Measurements from ENCODE around the gene RBM26. TPM values are rescaled to one million over a fixed set of nuclear protein-coding genes. Genes with fewer than 3 reads are reported as not detected.

RBM26 gene
- total and polyA plus RNA-seq, 2 experiments from 2014 or later, result 46.0 to 69.3 TPM

DNA sequence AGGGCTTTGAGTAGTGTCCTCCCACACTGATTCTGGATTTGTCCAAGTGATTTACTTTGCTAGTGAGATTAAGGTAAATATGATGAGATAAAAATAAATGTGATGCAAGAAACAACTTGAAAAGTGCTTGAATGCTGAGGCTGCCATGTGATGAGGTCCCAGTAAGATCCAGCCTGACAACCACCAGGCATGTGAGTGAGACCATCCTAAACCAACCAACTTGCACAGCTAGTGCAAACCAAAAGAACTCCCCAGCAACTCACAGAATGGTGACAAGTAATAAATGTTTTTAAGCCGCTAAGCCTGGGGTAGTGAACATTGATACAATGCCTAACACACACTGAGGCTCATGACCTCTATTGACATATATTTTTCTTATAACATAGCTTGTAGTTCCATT lies 13.3 kb upstream of the RBM26 start:
- Mint-ChIP-seq H3K36me3 (ENCODE audit: low read depth) (no peaks in the 10 kb centered on the region), H3K27me3 (ENCODE audit: insufficient read depth, low read depth, poor library complexity) (no peaks in the 10 kb centered on the region), H3K9me3 (no peaks in the 10 kb centered on the region), H3K4me3 (no peak overlapping the region), H3K4me1 (no peaks in the 10 kb centered on the region), H3K27ac (no peak overlapping the region)
- TF ChIP-seq STAT1 (IDR thresholded peaks at IDR 0.05; ENCODE audit: unreplicated experiment) (no peak), EZH2phosphoT487 (IDR thresholded peaks at IDR 0.05; ENCODE audit: unreplicated experiment) (no peak), EZH2 (IDR thresholded peaks at IDR 0.05; ENCODE audit: low read depth, unreplicated experiment) (no peak), ZNF331 (CRISPR knock-in tag; IDR thresholded peaks at IDR 0.05; ENCODE audit: low read depth) (no peak), CREB1 (CRISPR knock-in tag; IDR thresholded peaks at IDR 0.05; ENCODE audit: low read depth) (no peak), NANOG (IDR thresholded peaks at IDR 0.05; ENCODE audit: borderline replicate concordance) (no peak), REST (IDR thresholded peaks at IDR 0.05; ENCODE audit: unreplicated experiment) (no peak), ZNF114 (CRISPR knock-in tag; IDR thresholded peaks at IDR 0.05) (no peak), POLR2AphosphoS5 (IDR thresholded peaks at IDR 0.05; ENCODE audit: low read depth) (no peak), JUNB (IDR thresholded peaks at IDR 0.05; ENCODE audit: unreplicated experiment) (no peak)
- TF ChIP-seq, protein P1, sequence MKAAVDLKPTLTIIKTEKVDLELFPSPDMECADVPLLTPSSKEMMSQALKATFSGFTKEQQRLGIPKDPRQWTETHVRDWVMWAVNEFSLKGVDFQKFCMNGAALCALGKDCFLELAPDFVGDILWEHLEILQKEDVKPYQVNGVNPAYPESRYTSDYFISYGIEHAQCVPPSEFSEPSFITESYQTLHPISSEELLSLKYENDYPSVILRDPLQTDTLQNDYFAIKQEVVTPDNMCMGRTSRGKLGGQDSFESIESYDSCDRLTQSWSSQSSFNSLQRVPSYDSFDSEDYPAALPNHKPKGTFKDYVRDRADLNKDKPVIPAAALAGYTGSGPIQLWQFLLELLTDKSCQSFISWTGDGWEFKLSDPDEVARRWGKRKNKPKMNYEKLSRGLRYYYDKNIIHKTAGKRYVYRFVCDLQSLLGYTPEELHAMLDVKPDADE (IDR thresholded peaks at IDR 0.05), result no peak
- TF ChIP-seq, protein P2, sequence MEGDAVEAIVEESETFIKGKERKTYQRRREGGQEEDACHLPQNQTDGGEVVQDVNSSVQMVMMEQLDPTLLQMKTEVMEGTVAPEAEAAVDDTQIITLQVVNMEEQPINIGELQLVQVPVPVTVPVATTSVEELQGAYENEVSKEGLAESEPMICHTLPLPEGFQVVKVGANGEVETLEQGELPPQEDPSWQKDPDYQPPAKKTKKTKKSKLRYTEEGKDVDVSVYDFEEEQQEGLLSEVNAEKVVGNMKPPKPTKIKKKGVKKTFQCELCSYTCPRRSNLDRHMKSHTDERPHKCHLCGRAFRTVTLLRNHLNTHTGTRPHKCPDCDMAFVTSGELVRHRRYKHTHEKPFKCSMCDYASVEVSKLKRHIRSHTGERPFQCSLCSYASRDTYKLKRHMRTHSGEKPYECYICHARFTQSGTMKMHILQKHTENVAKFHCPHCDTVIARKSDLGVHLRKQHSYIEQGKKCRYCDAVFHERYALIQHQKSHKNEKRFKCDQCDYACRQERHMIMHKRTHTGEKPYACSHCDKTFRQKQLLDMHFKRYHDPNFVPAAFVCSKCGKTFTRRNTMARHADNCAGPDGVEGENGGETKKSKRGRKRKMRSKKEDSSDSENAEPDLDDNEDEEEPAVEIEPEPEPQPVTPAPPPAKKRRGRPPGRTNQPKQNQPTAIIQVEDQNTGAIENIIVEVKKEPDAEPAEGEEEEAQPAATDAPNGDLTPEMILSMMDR (conservative IDR thresholded peaks at IDR 0.05; ENCODE audit: low read depth in 2 of 2), result no peak
- TF ChIP-seq, protein P3, sequence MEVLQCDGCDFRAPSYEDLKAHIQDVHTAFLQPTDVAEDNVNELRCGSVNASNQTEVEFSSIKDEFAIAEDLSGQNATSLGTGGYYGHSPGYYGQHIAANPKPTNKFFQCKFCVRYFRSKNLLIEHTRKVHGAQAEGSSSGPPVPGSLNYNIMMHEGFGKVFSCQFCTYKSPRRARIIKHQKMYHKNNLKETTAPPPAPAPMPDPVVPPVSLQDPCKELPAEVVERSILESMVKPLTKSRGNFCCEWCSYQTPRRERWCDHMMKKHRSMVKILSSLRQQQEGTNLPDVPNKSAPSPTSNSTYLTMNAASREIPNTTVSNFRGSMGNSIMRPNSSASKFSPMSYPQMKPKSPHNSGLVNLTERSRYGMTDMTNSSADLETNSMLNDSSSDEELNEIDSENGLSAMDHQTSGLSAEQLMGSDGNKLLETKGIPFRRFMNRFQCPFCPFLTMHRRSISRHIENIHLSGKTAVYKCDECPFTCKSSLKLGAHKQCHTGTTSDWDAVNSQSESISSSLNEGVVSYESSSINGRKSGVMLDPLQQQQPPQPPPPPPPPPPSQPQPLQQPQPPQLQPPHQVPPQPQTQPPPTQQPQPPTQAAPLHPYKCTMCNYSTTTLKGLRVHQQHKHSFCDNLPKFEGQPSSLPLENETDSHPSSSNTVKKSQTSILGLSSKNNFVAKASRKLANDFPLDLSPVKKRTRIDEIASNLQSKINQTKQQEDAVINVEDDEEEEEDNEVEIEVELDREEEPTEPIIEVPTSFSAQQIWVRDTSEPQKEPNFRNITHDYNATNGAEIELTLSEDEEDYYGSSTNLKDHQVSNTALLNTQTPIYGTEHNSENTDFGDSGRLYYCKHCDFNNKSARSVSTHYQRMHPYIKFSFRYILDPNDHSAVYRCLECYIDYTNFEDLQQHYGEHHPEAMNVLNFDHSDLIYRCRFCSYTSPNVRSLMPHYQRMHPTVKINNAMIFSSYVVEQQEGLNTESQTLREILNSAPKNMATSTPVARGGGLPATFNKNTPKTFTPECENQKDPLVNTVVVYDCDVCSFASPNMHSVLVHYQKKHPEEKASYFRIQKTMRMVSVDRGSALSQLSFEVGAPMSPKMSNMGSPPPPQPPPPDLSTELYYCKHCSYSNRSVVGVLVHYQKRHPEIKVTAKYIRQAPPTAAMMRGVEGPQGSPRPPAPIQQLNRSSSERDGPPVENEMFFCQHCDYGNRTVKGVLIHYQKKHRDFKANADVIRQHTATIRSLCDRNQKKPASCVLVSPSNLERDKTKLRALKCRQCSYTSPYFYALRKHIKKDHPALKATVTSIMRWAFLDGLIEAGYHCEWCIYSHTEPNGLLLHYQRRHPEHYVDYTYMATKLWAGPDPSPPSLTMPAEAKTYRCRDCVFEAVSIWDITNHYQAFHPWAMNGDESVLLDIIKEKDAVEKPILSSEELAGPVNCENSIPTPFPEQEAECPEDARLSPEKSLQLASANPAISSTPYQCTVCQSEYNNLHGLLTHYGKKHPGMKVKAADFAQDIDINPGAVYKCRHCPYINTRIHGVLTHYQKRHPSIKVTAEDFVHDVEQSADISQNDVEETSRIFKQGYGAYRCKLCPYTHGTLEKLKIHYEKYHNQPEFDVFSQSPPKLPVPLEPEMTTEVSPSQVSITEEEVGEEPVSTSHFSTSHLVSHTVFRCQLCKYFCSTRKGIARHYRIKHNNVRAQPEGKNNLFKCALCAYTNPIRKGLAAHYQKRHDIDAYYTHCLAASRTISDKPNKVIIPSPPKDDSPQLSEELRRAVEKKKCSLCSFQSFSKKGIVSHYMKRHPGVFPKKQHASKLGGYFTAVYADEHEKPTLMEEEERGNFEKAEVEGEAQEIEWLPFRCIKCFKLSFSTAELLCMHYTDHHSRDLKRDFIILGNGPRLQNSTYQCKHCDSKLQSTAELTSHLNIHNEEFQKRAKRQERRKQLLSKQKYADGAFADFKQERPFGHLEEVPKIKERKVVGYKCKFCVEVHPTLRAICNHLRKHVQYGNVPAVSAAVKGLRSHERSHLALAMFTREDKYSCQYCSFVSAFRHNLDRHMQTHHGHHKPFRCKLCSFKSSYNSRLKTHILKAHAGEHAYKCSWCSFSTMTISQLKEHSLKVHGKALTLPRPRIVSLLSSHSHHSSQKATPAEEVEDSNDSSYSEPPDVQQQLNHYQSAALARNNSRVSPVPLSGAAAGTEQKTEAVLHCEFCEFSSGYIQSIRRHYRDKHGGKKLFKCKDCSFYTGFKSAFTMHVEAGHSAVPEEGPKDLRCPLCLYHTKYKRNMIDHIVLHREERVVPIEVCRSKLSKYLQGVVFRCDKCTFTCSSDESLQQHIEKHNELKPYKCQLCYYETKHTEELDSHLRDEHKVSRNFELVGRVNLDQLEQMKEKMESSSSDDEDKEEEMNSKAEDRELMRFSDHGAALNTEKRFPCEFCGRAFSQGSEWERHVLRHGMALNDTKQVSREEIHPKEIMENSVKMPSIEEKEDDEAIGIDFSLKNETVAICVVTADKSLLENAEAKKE (CRISPR knock-in tag; IDR thresholded peaks at IDR 0.05), result no peak
- H3K27ac ChIP-seq (ENCODE audit: low read depth), result no peak overlapping the region
- no peaks in the 10 kb centered on the region for H3K9me2 ChIP-seq (ENCODE audit: insufficient read depth)
- H3K27me3 ChIP-seq (ENCODE audit: insufficient read depth), result no peaks in the 10 kb centered on the region
- H3K79me2 ChIP-seq (replicated peaks; ENCODE audit: insufficient read depth), result no peaks in the 10 kb centered on the region
- no peak overlapping the region for H3K4me2 ChIP-seq
- no peak overlapping the region for H2AFZ ChIP-seq
- H3K4me1 ChIP-seq (ENCODE audit: insufficient read depth), result no peaks in the 10 kb centered on the region
- no peaks in the 10 kb centered on the region for H4K20me1 ChIP-seq (replicated peaks; ENCODE audit: insufficient read depth)
- no peaks in the 10 kb centered on the region for H3F3A ChIP-seq (replicated peaks; ENCODE audit: low read depth)
- no peak for DNase-seq (ENCODE audit: low spot score)
- no peaks in the 10 kb centered on the region for H3K36me3 ChIP-seq (ENCODE audit: insufficient read depth)
- ATAC-seq, result no peak
- H3K4me3 ChIP-seq, result no peak overlapping the region

All from GM23338 (cell line).